SJCRH30 (cell line): ENCODE results near the gene USP8. TPM values are rescaled to one million over a fixed set of nuclear protein-coding genes. Genes with fewer than 3 reads are reported as not detected.
A peak's percentile ranks its signal among the peaks of the same experiment; 100 is the strongest.
"Not testable (repeated sequence)": the region's sequence is repeated elsewhere in the genome, so short reads cannot be mapped to it uniquely, and the experiment has no call there.

Experiments used
- DNase-seq, 2 experiments: peaks; one replicate each; pipeline ENCODE4 v3.0.0-alpha.2; 2015 to 2020
- H3K27ac ChIP-seq: fragments of 250-450 bp; sonication (Bioruptor Pico); 2 replicates; pipeline ENCODE4 v1.5.1; 2020; ENCODE audit warnings: mild to moderate bottlenecking, moderate library complexity
- H3K27me3 ChIP-seq: fragments of 250-450 bp; sonication (Bioruptor Pico); 2 replicates; pipeline ENCODE4 v1.5.1; 2020; ENCODE audit warnings: mild to moderate bottlenecking, moderate library complexity
- H3K36me3 ChIP-seq: fragments of 250-450 bp; sonication (Bioruptor Pico); 2 replicates; pipeline ENCODE4 v1.5.1; 2020; ENCODE audit warnings: mild to moderate bottlenecking, moderate library complexity
- H3K4me1 ChIP-seq: fragments of 250-450 bp; sonication (Bioruptor Pico); 2 replicates; pipeline ENCODE4 v1.5.1; 2020; ENCODE audit warnings: mild to moderate bottlenecking, moderate library complexity
- H3K4me3 ChIP-seq: fragments of 250-450 bp; sonication (Bioruptor Pico); 2 replicates; pipeline ENCODE4 v1.5.1; 2020; ENCODE audit warnings: mild to moderate bottlenecking, moderate library complexity
- H3K9me3 ChIP-seq: fragments of 250-450 bp; sonication (Bioruptor Pico); replicated peaks from 2 replicates; pipeline ENCODE4 v1.5.1; 2020; ENCODE audit warnings: mild to moderate bottlenecking, moderate library complexity
- total RNA-seq: library from RNA; depleted of rRNA; stranded (reverse); fragments of >200 nt; shearing (Covaris generic); gene quantifications from 2 replicates; pipeline ENCODE4 v1.2.3, GENCODE V29; 2014

USP8 gene
- total RNA-seq, 1 experiment from 2014 or later, result 46.3 TPM

GRCh38 chr15:50425219-50425618 lies 1.0 kb downstream of the USP8 start:
- H3K4me1 ChIP-seq, result peaks cover 4% of the 10 kb centered on the region; the same call in 1 of the 2 replicates
- DNase-seq, result no peak
- peak overlapping the region; percentile 86 for H3K4me3 ChIP-seq
- H3K27ac ChIP-seq, result peak overlapping the region; percentile 68; the same call in 1 of the 2 replicates
- H3K27me3 ChIP-seq, result no peaks in the 10 kb centered on the region
- H3K9me3 ChIP-seq, result no peaks in the 10 kb centered on the region
- peaks cover 3% of the 10 kb centered on the region; the same call in 1 of the 2 replicates for H3K36me3 ChIP-seq

DNA sequence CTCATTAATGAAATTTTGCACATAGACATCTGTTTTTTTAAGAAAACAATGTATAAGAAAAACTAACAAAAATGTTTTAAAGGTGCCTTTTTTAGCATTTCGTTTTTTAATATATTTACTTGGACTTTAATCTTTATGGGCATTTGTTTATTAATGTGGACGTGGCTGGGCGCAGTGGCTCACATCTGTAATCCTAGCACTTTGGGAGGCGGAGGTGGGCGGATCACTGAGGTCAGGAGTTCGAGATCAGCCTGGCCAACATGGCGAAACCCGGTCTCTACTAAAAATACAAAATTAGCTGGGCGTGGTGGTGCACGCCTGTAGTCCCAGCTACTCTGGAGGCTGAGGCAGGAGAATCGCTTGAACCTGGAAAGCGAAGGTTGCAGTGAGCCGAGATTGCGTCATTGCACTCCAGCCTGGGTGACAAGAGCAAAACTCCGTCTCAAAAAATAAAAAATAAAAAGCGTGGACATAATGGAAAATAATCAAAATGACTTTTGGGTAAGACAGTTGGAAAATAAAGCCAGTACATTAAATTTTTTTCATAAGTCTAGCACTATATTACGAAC lies 1.6 kb downstream of the USP8 start:
- H3K4me3 ChIP-seq, result peak overlapping the region; percentile 86; the same call in 1 of the 2 replicates
- H3K4me1 ChIP-seq, H3K27me3 ChIP-seq, DNase-seq, H3K27ac ChIP-seq, H3K9me3 ChIP-seq, H3K36me3 ChIP-seq: not testable (repeated sequence)

DNA sequence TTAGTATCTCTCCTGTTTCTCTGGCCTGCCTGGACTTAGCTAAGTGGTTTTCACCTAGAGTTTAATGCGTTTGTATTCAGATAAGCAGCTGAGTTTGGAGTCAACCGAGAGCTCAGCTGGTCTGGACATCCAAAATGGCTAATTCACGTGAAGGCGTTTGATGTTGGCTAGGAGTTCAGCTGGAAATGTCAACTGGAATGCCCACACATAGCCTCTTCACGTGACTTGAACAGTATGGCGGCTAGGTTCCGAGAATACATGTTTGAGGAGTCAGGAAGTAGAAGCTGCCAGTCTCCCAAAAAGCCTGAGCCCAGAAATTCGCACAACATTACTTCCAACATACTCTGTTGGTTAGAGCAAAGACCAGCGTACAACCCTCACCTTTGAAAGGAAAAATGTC lies 2.2 kb downstream of the USP8 start:
- no peak for DNase-seq
- peaks cover 4% of the 10 kb centered on the region; the same call in 1 of the 2 replicates for H3K4me1 ChIP-seq
- no peaks in the 10 kb centered on the region for H3K9me3 ChIP-seq
- H3K27me3 ChIP-seq, result no peaks in the 10 kb centered on the region
- no peak overlapping the region for H3K27ac ChIP-seq
- peaks cover 3% of the 10 kb centered on the region; the same call in 1 of the 2 replicates for H3K36me3 ChIP-seq
- no peak overlapping the region for H3K4me3 ChIP-seq

DNA sequence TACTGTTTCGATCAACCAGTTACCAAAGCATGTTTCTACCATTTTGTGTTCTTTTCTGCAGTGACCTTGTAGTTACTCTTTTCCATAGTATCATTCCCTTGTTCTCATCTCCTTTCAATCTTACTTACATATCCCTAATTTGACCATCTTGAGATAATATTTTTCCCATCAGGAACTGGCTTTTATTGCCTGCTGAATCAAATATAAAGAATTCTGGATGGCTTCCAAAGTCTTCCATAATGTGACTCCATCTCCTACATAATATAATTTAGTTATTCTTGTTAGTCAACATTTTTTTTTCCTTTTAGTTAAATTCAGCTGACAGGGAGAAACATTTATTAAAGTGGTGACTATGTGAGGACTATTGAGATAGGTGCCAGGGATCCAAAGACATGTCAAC lies 7.0 kb downstream of the USP8 start:
- DNase-seq, result no peak
- Histone ChIP-seq H3K36me3 (peaks cover 6% of the 10 kb centered on the region), H3K4me3 (no peak overlapping the region), H3K4me1 (no peaks in the 10 kb centered on the region), H3K27ac (no peak overlapping the region), H3K9me3 (no peaks in the 10 kb centered on the region), H3K27me3 (no peaks in the 10 kb centered on the region)

DNA sequence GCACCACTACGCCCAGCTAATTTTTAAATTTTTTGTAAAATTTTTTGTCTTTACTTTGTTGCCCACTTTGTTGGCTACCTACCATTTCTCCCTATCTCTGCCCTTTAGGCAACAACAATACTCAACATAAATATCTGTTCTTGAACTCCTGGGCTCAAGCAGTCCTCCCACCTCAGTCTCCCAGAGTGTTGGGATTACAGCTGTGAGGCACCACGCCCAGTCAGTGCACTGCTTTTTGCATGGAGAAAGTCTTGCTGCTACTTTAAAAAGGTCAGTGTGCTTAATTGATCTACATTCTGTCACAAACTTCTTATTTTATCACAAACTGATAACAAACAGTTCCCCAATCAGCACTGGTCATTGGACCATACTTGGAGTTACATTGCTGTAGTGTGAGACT lies 8.0 kb downstream of the USP8 start:
- H3K36me3 ChIP-seq, result peaks cover 4% of the 10 kb centered on the region
- H3K4me1 ChIP-seq, result no peaks in the 10 kb centered on the region
- no peak overlapping the region for H3K4me3 ChIP-seq
- no peaks in the 10 kb centered on the region for H3K27me3 ChIP-seq
- H3K27ac ChIP-seq, result no peak overlapping the region
- no peak for DNase-seq
- no peaks in the 10 kb centered on the region for H3K9me3 ChIP-seq

GRCh38 chr15:50435772-50436171 lies 11.6 kb downstream of the USP8 start:
- no peak overlapping the region for H3K4me3 ChIP-seq
- DNase-seq, result no peak
- no peaks in the 10 kb centered on the region for H3K4me1 ChIP-seq
- no peaks in the 10 kb centered on the region for H3K9me3 ChIP-seq
- peaks cover 17% of the 10 kb centered on the region for H3K36me3 ChIP-seq
- H3K27ac ChIP-seq, result no peak overlapping the region
- H3K27me3 ChIP-seq, result no peaks in the 10 kb centered on the region

- Histone ChIP-seq H3K27me3 (no peaks in the 10 kb centered on the region), H3K4me1 (no peaks in the 10 kb centered on the region), H3K36me3 (peaks cover 22% of the 10 kb centered on the region), H3K9me3 (no peaks in the 10 kb centered on the region), H3K4me3 (no peak overlapping the region), H3K27ac (no peak overlapping the region)
- DNase-seq, result no peak
Measured at GRCh38 chr15:50438251-50438650, 14.0 kb downstream of the USP8 start.

DNA sequence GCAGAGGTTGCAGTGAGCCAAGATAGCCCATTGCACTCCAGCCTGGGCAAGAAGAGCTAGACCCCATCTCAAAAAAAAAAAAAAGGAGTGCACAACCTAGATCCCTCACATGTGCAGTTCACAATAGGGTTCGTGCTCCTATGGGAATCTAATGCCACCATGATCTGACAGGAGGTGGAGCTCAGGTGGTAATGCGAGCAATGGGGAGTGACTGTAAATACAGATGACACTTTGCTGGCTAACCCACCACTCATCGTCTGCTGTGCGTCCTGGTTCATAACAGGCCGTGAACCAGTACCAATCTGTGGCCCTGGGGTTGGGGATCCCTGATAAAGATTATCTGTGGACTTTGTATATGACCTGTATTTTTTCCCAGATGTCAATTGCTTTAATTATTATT lies 16.7 kb downstream of the USP8 start:
- DNase-seq, result no peak
- Histone ChIP-seq H3K27me3 (no peaks in the 10 kb centered on the region), H3K4me3 (no peak overlapping the region), H3K36me3 (peaks cover 22% of the 10 kb centered on the region), H3K9me3 (no peaks in the 10 kb centered on the region), H3K4me1 (no peaks in the 10 kb centered on the region), H3K27ac (no peak overlapping the region)

GRCh38 chr15:50452927-50453326 lies 28.7 kb downstream of the USP8 start:
- no peaks in the 10 kb centered on the region for H3K4me1 ChIP-seq
- DNase-seq, result no peak
- peaks cover 32% of the 10 kb centered on the region for H3K36me3 ChIP-seq
- no peaks in the 10 kb centered on the region for H3K9me3 ChIP-seq
- H3K27ac ChIP-seq, result no peak overlapping the region
- H3K27me3 ChIP-seq, result no peaks in the 10 kb centered on the region
- H3K4me3 ChIP-seq, result no peak overlapping the region

DNA sequence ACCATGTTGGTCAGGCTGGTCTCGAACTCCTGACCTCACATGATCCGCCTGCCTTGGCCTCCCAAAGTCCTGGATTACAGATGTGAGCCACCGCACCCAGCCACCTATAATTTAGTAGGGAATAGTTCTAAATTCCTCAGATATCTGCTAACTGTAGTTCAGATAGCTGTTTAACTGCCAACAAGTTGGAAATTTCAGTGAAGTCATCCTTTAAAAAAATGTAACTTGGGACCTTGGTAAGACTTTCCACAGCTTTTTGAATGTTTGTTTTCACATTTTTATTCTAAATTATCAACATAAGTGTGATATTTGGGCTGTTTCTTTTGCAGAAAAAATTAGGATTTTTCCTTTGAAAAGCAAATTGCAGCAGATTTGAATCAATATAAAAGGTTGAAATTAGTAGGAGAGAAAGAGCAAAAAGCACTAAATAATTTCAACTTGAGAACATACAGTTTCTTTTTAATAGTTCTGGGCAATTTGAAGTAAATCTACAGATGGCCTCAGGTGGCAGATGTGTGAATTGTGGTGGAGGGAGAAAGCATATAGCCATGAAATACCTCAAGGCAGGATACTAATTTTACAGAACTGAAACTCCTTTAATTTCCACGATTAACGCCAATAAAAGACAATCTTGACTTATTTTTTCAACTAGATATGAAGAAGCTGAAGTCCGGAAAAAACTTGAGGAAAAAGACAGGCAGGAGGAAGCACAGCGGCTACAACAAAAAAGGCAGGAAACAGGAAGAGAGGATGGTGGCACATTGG lies 34.3 kb downstream of the USP8 start:
- no peak for DNase-seq
- Histone ChIP-seq H3K36me3 (peaks cover 22% of the 10 kb centered on the region), H3K4me1 (no peaks in the 10 kb centered on the region), H3K9me3 (no peaks in the 10 kb centered on the region), H3K27me3 (no peaks in the 10 kb centered on the region), H3K27ac (no peak overlapping the region), H3K4me3 (no peak overlapping the region)

DNA sequence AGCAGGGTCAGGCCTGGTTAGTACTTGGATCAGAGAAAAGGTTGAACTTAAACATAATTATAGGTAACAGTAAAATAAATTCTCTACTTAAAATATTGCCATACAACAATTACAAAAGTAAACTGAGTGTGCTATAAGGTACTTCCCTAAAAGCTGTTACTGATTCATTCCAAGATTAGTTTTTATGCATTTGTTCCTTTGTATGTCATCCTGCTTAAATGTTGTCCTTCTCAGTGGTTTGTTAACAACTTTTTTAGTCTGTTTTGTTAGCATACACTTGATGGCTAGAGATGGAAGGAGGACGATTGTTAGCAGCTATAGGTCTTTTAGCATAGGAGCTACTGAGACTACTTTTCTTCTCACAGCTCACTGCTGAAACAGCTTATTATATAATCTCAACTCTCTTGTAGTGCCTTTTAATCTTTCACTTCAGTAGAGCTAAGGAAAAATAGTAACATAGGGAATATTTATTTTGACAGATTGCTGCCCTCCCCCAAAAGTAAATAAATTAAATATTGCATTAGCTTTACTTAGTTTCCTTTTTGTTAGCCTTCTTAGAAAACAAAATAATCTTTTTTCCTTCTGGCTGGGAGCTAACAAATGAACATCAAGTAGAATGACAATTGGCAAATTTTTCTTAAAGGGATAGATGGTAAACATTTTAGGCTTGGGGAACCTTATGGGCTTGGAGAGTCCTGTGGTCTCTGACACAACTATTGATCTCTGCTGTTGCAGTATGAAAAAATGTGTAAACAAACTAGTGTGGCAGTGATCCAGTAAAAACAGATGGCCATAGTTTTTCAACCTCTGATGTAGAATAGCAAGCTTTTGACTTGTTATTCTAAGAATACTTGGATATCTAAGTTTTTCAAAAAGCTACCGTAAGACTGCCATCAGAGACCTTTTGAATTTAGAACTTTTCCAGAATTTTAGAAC lies 39.5 kb downstream of the USP8 start:
- DNase-seq, result no peak
- no peaks in the 10 kb centered on the region for H3K27me3 ChIP-seq
- H3K36me3 ChIP-seq, result peaks cover 12% of the 10 kb centered on the region
- H3K9me3 ChIP-seq, result no peaks in the 10 kb centered on the region
- no peaks in the 10 kb centered on the region for H3K4me1 ChIP-seq
- H3K27ac ChIP-seq, result no peak overlapping the region
- H3K4me3 ChIP-seq, result no peak overlapping the region

GRCh38 chr15:50471072-50471471 lies 46.9 kb downstream of the USP8 start:
- DNase-seq, result no peak
- no peaks in the 10 kb centered on the region for H3K27me3 ChIP-seq
- H3K9me3 ChIP-seq, result no peaks in the 10 kb centered on the region
- no peak overlapping the region for H3K27ac ChIP-seq
- H3K4me3 ChIP-seq, result no peak overlapping the region
- peaks cover 10% of the 10 kb centered on the region for H3K36me3 ChIP-seq
- no peaks in the 10 kb centered on the region for H3K4me1 ChIP-seq

DNA sequence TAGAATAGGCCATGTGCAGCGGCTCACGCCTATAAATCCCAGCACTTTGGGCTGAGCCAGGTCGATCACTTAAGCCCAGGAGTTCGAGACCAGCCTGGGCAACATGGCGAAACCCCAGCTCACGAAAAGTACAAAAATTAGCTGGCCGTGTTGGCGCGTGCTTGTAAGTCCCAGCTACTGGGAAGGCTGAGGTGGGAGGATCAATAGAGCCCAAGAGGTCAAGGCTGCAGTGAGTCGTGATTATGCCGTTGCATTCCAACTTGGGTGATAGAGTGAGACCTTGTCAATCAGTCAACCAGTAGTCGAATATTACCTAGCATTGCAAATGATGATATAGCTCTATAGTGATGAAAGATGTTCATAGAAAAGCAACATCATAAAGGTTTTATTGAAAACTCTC lies 51.9 kb downstream of the USP8 start:
- Histone ChIP-seq H3K36me3 (peaks cover 9% of the 10 kb centered on the region), H3K27me3 (no peaks in the 10 kb centered on the region), H3K9me3 (no peaks in the 10 kb centered on the region), H3K27ac (no peak overlapping the region), H3K4me1 (no peaks in the 10 kb centered on the region), H3K4me3 (no peak overlapping the region)
- no peak for DNase-seq

DNA sequence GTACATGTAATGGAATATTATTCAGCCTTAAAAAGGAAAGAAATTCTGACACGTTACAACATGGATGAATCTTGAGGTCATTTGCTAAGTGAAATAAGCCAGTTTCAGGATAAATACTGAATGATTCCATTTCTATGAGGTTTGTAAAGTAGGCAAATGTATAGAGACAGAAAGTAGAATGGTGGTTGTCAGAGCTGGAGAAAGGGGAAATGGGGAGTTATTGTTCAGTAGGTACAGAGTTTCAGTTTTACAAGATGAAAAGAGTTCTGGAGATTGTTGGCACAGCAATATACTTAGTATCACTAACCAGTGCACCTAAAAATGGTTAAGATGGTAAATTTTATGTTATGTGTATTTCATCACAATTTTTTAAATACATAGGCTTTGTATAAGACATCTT lies 60.6 kb downstream of the USP8 start:
- Histone ChIP-seq H3K27me3 (no peaks in the 10 kb centered on the region), H3K4me1 (no peaks in the 10 kb centered on the region), H3K9me3 (no peaks in the 10 kb centered on the region), H3K27ac (no peak overlapping the region), H3K36me3 (peaks cover 40% of the 10 kb centered on the region), H3K4me3 (no peak overlapping the region)
- no peak for DNase-seq

- Histone ChIP-seq H3K9me3 (no peaks in the 10 kb centered on the region), H3K36me3 (peaks cover 42% of the 10 kb centered on the region), H3K27me3 (no peaks in the 10 kb centered on the region), H3K4me3 (no peak overlapping the region), H3K27ac (no peak overlapping the region), H3K4me1 (no peaks in the 10 kb centered on the region)
- no peak for DNase-seq
Measured at GRCh38 chr15:50485389-50485788, 61.2 kb downstream of the USP8 start.
